GM19193 (cell line): Measurements from ENCODE around the gene PAGE2.

Experiments
- POLR2A ChIP-seq: IDR thresholded peaks from 4 replicates; pipeline ENCODE4 v1.6.1; 2011; ENCODE audit not compliant: insufficient read depth, insufficient read length; ENCODE audit errors: extremely low read depth

The PAGE2 gene

GRCh38 chrX:55118574-55118973 is 29.8 kb downstream of the PAGE2 start:
- TF ChIP-seq POLR2A, result no peak

GRCh38 chrX:55119271-55119670 is 30.5 kb downstream of the PAGE2 start:
- TF ChIP-seq POLR2A, result no peak

- TF ChIP-seq POLR2A, result no peak
Observed at GRCh38 chrX:55119712-55120111, 30.9 kb downstream of the PAGE2 start.

GRCh38 chrX:55120761-55121358 is 32.0 kb downstream of the PAGE2 start:
- no peak for TF ChIP-seq POLR2A

- TF ChIP-seq POLR2A, result no peak
Observed at GRCh38 chrX:55123900-55124299, 35.1 kb downstream of the PAGE2 start.

GRCh38 chrX:55127692-55128091 is 38.9 kb downstream of the PAGE2 start:
- no peak for TF ChIP-seq POLR2A

- no peak for TF ChIP-seq POLR2A
Observed at GRCh38 chrX:55129361-55129760, 40.5 kb downstream of the PAGE2 start.

- no peak for TF ChIP-seq POLR2A
Observed at GRCh38 chrX:55130481-55130880, 41.7 kb downstream of the PAGE2 start.

GRCh38 chrX:55132416-55132815 is 43.6 kb downstream of the PAGE2 start:
- no peak for TF ChIP-seq POLR2A

- TF ChIP-seq POLR2A, result no peak
Observed at GRCh38 chrX:55135171-55135570, 46.4 kb downstream of the PAGE2 start.
